C4-2B (cell line): ENCODE measurements around the gene UFSP2.
"Not testable (repeated sequence)": the region's sequence is repeated elsewhere in the genome, so short reads cannot be mapped to it uniquely, and the experiment has no call there.

Experiments
- H3K27ac ChIP-seq: fragments of 450-650 bp; 2 replicates; pipeline ENCODE4 v1.5.1; 2017
- CTCF ChIP-seq: fragments of 450-650 bp; conservative IDR thresholded peaks from 2 replicates; pipeline ENCODE4 v1.5.1; 2017; ENCODE audit warnings: mild to moderate bottlenecking
- ZFX ChIP-seq: fragments of 450-650 bp; IDR thresholded peaks from 2 replicates; pipeline ENCODE4 v1.6.1; 2017

Gene UFSP2

GRCh38 chr4:185374027-185374426, 51.7 kb downstream of the UFSP2 start:
- no peak for TF ChIP-seq CTCF
- no peak for TF ChIP-seq ZFX

GRCh38 chr4:185371702-185372101, 54.1 kb downstream of the UFSP2 start:
- H3K27ac ChIP-seq = no peak overlapping the region
- TF ChIP-seq CTCF (no peak), ZFX (no peak)

More at GRCh38 chr4:185374027-185374426, 51.7 kb downstream of the UFSP2 start:
- no peak overlapping the region for H3K27ac ChIP-seq

GRCh38 chr4:185370268-185370949, 55.4 kb downstream of the UFSP2 start:
- no peak for TF ChIP-seq CTCF
- TF ChIP-seq ZFX = no peak
- no peak overlapping the region for H3K27ac ChIP-seq

GRCh38 chr4:185369731-185370130, 56.0 kb downstream of the UFSP2 start:
- H3K27ac ChIP-seq = no peak overlapping the region
- TF ChIP-seq ZFX = no peak
- TF ChIP-seq CTCF = no peak

GRCh38 chr4:185364886-185365285, 60.9 kb downstream of the UFSP2 start:
- no peak for TF ChIP-seq CTCF

GRCh38 chr4:185363251-185363650, 62.5 kb downstream of the UFSP2 start:
- TF ChIP-seq ZFX (no peak), CTCF (no peak)
- H3K27ac ChIP-seq = no peak overlapping the region

More at GRCh38 chr4:185364886-185365285, 60.9 kb downstream of the UFSP2 start:
- H3K27ac ChIP-seq = no peak overlapping the region

GRCh38 chr4:185362570-185362969, 63.2 kb downstream of the UFSP2 start:
- not testable (repeated sequence) for H3K27ac ChIP-seq

GRCh38 chr4:185361872-185362271, 63.9 kb downstream of the UFSP2 start:
- TF ChIP-seq CTCF = no peak
- no peak for TF ChIP-seq ZFX

More at GRCh38 chr4:185361872-185362271, 63.9 kb downstream of the UFSP2 start:
- no peak overlapping the region for H3K27ac ChIP-seq
